GM19023 (cell line): ENCODE measurements around the gene NUTM1.
A peak's percentile ranks its signal among the peaks of the same experiment; 100 is the strongest.

Experiments used
- ATAC-seq: cut with Tn5 transposase; IDR thresholded peaks from one replicate; pipeline ENCODE4 v1.9.1; 2021; ENCODE audit warnings: mild to moderate bottlenecking, moderate library complexity; ENCODE audit not compliant: unreplicated experiment

NUTM1 gene

GRCh38 chr15:34342737-34343575 is at the start of gene NUTM1, which contains the start of gene NOP10:
Gene NUTM1 (plus strand): TSS chr15:34343315. CDS start chr15:34343697, 382 bp downstream.
Gene NOP10 (minus strand): TSS chr15:34343136. CDS start chr15:34343073, 63 bp downstream.
- ATAC-seq: peak; percentile 87

- ATAC-seq: no peak
Measured at GRCh38 chr15:34297059-34297458, 46.1 kb upstream of the NUTM1 start.

- no peak for ATAC-seq
Measured at GRCh38 chr15:34301058-34301457, 42.1 kb upstream of the NUTM1 start.

DNA sequence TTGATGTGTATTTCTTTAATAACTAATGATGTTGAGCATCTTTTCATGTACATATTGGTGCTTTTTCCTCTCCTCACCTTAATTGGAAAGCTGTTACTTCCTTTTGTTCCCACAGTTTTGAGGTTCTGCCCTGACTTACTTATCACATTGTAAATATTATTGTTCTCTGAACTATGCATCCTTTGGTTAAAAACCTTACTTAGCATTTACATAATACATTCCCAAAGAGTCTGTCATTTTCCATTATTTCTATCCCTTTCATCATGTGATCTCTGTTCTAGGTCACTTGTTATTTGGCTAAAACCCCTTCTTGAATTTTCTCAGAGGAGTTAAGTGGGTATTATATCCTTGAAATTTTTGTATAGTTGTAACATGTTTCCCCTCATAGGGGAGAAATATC is 38.5 kb upstream of the NUTM1 start:
- ATAC-seq: no peak

- ATAC-seq: no peak
Measured at GRCh38 chr15:34311563-34311962, 31.6 kb upstream of the NUTM1 start.

GRCh38 chr15:34314491-34315490 is 28.3 kb upstream of the NUTM1 start:
- no peak for ATAC-seq

- peak; percentile 76 for ATAC-seq
Measured at GRCh38 chr15:34318277-34319079, 24.6 kb upstream of the NUTM1 start.

GRCh38 chr15:34323217-34323616 is 19.9 kb upstream of the NUTM1 start:
- ATAC-seq: no peak

DNA sequence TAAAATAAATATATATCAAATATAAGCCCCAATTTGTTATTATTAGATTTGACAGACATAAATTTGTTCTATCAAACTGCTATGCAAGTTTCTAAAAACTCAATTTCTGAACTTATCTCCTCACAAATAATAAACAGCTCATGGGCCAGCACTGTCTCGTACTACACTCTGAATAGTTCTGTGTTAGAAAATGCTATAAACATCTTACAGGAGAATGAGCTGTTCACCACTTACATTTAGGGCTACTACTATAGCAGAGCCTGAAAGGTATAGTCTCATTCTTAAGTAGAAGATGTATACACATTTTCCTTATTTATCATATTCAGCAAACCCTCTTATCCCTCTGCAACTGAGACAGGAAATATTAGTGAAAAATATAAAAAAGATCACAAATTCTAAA is 18.2 kb upstream of the NUTM1 start:
- ATAC-seq: no peak

DNA sequence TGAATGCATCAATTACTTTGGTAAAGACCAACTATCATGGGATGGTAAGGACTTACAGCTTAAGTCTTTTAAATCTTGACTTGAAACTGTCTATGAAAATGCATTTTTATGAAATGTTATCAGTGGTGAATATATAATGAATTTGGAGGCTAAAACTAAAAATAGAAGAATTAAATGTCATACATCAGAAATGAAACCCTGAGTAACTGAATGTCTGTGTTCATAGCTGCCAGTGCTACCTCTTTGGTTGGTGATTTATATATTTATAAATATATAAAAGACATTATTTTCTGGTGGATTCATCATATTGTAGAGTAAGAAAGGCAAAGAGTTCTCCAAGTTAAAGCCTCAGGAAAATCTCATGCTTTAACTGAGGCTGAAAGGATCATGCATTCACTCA is 17.7 kb upstream of the NUTM1 start:
- no peak for ATAC-seq

- ATAC-seq: no peak
Measured at GRCh38 chr15:34327906-34328305, 15.2 kb upstream of the NUTM1 start.

DNA sequence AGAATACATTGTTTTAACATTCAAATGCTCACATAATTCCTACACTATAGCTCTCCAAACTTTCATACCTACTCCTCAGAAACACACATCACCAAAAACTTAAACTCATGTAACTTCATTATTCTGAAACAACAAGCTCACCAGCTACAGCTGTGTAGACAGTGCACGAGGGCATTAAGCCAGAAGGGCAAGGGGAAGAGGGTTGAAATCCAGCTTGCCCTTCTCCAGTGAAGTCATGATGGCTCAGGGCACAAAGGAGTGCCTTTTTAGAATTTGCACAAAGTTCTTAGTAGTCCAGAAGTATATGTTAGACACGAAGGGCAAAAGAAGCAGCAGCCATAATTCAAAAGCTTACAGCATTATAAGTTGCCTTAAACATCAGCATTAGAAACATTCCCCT is 14.1 kb upstream of the NUTM1 start:
- no peak for ATAC-seq

- no peak for ATAC-seq
Measured at GRCh38 chr15:34330279-34330678, 12.8 kb upstream of the NUTM1 start.

DNA sequence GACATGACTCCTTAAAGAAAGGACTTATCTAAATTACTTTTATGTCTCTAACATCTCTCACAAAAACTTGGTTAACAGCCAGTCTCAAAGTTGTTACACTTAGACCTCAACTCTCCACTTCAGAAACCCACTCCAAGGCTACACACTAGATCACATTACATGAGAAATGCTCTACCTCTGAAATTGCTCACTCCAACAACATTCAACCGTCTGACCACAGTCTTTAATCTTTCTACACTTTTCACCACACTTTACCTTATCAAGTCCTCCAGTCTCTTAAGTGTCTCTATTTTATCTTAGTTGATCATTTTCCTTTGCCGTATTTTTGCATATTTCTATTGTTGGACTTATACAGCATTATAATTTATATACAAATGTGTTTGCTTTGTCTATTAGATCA is 11.3 kb upstream of the NUTM1 start:
- no peak for ATAC-seq

- ATAC-seq: no peak
Measured at GRCh38 chr15:34332553-34333120, 10.5 kb upstream of the NUTM1 start.

DNA sequence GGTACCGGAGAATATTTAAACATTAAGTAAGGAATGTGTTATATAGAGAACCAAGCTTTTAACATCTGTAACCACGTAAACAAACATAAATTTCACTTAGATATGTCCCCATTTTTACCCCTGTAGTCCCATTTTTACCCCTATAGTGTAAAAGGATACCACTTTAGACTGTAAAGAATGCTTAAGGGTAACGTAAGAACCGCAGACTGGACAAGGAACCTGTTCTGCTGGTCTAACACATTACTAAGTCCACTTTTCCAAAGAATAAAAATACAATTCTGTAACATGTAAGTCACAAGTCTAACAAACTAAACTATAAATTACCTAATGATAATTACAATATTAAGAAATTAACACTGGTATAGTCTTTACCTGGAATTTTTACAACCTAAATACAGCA is 8.4 kb upstream of the NUTM1 start:
- no peak for ATAC-seq

DNA sequence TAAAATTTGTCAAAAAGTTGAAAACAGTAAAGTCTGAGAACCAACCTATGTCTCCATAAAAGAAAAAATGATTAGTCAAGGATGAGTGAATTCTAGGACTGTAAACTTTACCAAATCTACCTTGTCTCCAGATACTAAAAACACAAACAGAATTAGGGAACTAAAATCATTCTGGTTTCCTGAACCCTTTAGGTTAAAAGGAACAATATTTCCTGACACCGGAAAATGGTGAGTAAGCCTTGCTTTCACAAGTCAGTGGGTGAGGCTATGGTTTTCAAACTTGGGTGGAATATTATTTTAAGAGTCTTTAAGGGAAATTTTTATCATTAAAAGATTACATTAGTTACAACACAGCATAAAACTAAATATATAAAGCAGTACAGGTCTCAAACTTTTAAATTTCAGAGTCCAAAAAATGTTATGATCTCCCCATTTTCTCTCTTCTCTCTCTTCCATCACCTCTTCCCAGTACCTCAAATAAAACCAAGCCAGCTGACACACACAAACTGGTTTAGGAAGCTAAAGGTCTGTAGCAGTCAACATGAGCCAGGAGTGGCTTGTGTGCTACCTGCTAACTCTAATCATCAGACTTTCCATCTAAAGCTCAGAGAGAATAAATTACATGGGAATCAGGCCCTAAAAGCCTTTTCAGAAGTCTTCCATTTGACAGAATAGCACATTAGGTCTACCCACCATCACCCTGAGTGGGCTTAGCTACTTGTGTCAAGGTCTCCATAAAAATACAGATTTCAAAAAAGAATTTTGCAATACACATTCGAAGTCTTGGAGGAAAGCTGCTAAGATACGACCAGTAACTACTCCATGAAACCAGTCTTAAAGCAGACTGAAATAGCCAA is 7.7 kb upstream of the NUTM1 start:
- ATAC-seq: no peak

GRCh38 chr15:34336231-34336990 is 6.7 kb upstream of the NUTM1 start:
- ATAC-seq: no peak
